ENCODE measurements around the gene AGRN. TPM values are rescaled to one million over a fixed set of nuclear protein-coding genes. Genes with fewer than 3 reads are reported as not detected.

The AGRN gene
- total RNA-seq, 1 donor from 2014 or later: 335 TPM

DNA sequence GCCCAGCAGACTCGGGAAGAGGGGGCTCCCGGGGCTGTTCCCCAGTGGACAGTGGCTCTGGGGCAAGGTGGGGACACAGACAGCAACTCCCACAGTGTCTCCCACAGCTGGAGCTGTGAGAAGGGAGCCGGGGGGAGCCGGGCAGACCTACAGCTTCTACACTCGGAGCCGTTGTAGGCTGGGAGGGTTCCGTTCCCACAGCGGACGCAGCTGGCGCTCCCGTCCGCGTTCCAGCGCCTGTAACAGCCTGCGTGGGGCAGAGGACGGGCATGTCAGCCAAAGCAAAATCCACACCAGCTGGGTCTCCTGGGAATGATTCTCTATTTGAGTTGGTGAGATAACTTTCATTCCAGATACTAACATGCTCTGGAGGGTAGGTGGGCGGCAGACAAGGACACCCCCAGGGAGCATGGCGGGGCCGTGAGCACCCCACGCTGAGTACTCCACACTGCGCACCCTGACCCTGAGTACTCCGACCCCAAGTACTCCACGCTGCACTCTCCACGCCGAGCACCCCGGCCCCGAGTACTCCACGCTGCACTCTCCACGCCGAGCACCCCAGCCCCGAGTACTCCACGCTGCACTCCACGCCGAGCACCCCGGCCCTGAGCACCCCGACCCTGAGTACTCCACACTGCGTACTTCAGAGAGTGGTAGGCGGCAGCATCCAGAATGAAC lies 67.6 kb downstream of the AGRN start:
- Mint-ChIP-seq H3K9me3 (ENCODE audit: low read depth) (no peaks in the 10 kb centered on the region), H3K27ac (no peak overlapping the region), H3K4me3 (ENCODE audit: low read depth) (no peak overlapping the region), H3K27me3 (no peaks in the 10 kb centered on the region), H3K4me1 (ENCODE audit: low read depth) (no peaks in the 10 kb centered on the region), H3K36me3 (ENCODE audit: insufficient read depth) (peaks cover 4% of the 10 kb centered on the region)
- DNase-seq (ENCODE audit: low spot score, unreplicated experiment): no peak
- TF ChIP-seq, protein P1, sequence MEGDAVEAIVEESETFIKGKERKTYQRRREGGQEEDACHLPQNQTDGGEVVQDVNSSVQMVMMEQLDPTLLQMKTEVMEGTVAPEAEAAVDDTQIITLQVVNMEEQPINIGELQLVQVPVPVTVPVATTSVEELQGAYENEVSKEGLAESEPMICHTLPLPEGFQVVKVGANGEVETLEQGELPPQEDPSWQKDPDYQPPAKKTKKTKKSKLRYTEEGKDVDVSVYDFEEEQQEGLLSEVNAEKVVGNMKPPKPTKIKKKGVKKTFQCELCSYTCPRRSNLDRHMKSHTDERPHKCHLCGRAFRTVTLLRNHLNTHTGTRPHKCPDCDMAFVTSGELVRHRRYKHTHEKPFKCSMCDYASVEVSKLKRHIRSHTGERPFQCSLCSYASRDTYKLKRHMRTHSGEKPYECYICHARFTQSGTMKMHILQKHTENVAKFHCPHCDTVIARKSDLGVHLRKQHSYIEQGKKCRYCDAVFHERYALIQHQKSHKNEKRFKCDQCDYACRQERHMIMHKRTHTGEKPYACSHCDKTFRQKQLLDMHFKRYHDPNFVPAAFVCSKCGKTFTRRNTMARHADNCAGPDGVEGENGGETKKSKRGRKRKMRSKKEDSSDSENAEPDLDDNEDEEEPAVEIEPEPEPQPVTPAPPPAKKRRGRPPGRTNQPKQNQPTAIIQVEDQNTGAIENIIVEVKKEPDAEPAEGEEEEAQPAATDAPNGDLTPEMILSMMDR (IDR thresholded peaks at IDR 0.05; ENCODE audit: unreplicated experiment): no peak

DNA sequence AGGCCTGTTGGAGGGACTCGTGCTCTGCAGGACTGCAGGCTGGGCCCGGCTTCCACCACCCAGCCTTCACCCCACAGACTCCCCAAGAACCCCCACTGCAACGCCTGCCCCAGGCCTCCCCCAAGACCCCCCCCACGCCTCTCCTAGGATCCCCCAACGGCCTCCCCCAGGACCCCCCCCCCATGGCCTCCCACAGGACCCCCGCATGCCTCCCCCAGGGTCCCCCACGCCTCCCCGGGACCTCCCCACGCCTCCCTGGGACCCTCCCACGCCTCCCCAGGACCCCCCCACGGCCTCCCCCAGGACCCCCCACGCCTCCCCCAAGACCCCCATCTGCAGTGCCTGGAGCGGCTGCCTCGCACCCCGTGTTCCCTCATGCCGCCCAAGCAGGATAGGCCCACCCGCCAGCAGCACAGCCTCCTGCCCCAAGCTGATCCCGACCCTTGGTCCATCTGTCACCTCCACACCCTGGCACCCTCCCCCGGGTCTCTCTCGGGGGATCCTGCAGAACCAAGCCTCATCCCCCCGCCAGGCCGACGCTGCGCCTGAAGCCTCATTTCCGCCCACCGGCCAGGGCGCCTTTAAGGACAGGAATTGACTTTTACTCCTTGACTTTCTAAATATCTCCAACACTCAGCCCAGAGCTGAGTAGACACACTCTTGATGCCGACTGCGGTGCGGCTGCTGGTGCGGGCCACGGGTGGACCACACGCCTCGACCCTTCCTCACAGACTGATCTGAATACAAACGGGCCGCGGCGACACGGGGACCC lies 68.3 kb downstream of the AGRN start:
- Mint-ChIP-seq H3K27ac (peak overlapping the region; percentile 8), H3K27me3 (no peaks in the 10 kb centered on the region), H3K36me3 (ENCODE audit: insufficient read depth) (peaks cover 6% of the 10 kb centered on the region), H3K9me3 (ENCODE audit: low read depth) (no peaks in the 10 kb centered on the region), H3K4me3 (ENCODE audit: low read depth) (no peak overlapping the region), H3K4me1 (ENCODE audit: low read depth) (no peaks in the 10 kb centered on the region)
- DNase-seq (ENCODE audit: low spot score, unreplicated experiment): no peak
- TF ChIP-seq, protein P1 (IDR thresholded peaks at IDR 0.05; ENCODE audit: unreplicated experiment): no peak

DNA sequence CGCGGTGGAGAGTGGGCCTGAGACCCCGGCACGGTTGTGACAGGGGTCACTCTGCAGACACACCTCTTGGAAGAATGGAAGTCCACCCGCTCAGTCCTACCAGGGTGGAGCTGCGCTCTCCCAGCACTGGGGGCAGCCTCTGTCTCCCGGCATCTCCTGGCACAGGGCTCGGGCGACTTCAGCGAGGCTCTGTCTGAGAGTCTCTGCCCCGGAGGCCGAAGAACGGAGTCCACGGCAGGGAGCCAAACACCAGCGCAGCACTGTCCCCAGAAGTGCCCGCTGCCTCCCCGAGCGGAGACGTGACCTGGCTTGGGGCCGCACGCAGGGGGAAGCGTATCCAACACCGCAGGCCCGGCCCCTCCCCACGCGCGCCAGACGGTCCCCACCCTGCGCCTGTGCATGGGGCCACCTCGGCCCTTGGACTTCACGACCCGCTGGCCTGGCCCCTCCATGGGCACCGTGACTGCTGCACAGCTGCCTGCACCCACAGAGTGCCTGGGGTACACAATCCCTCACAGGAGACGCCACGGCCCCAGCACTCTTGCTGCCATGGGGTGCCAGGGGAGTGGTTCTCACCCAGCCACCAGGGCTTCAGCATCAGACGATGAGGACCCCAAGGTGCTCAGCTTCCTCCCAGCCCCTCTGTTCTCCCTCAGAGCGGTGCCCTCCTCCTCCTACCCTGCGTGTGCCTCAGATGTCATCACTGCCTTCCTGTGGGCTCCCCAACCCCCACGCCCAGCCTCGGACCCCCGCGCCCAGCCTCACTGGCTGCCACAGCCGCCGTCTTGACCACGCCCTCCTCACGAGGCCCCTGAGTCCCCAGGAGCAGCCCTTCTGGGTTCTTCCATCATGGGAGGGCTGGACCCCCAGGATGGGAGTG lies 69.1 kb downstream of the AGRN start:
- TF ChIP-seq, protein P1 (IDR thresholded peaks at IDR 0.05; ENCODE audit: unreplicated experiment): no peak
- Mint-ChIP-seq H3K27me3 (no peaks in the 10 kb centered on the region), H3K36me3 (ENCODE audit: insufficient read depth) (peaks cover 3% of the 10 kb centered on the region), H3K9me3 (ENCODE audit: low read depth) (no peaks in the 10 kb centered on the region), H3K4me1 (ENCODE audit: low read depth) (no peaks in the 10 kb centered on the region), H3K4me3 (ENCODE audit: low read depth) (no peak overlapping the region), H3K27ac (no peak overlapping the region)
- DNase-seq (ENCODE audit: low spot score, unreplicated experiment): no peak

DNA sequence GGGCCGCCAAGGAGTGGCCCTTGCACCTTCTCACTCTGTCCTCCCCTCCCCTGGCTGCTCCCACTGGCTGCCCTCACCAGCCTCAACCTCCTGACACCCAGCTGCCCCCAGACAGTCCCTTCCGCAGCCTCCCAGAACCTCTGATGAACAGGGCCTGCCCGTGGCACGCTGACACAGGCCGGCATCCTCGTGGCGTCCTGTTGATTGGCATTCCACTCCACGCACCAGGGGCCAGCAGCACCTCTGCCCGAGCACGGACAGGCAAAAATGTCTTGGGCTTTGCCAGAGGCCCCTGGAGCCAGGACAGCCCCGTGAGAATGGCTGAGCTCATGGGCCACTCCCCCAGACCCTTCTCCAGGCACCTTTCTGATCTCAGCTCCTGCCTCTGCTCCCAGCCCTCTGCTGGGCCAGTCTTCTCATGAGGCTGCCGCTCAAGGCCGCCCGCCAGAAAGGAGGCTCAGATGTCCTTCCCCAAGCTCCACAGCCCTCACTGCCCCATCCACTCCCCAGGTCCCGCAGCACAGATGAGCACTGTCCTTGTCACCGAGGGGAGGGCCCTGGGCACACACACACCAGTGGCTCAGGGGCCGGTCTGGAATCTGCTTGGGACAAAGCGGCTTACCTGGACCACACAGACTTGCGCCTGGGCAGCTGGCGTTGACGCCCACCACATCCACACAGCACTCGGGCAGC lies 70.0 kb downstream of the AGRN start:
- no peak overlapping the region for H3K4me3 Mint-ChIP-seq (ENCODE audit: low read depth)
- TF ChIP-seq, protein P1 (IDR thresholded peaks at IDR 0.05; ENCODE audit: unreplicated experiment): no peak
- H3K27me3 Mint-ChIP-seq: no peaks in the 10 kb centered on the region
- H3K4me1 Mint-ChIP-seq (ENCODE audit: low read depth): no peaks in the 10 kb centered on the region
- no peak for DNase-seq (ENCODE audit: low spot score, unreplicated experiment)
- no peak overlapping the region for H3K27ac Mint-ChIP-seq
- peaks cover 3% of the 10 kb centered on the region for H3K36me3 Mint-ChIP-seq (ENCODE audit: insufficient read depth)
- H3K9me3 Mint-ChIP-seq (ENCODE audit: low read depth): no peaks in the 10 kb centered on the region
